HepG2 (cell line): Measurements from ENCODE around the gene CLDN7. TPM values are rescaled to one million over a fixed set of nuclear protein-coding genes. Genes with fewer than 3 reads are reported as not detected.

Source experiments
- CEBPB ChIP-seq: IDR thresholded peaks from 2 replicates; pipeline ENCODE4 v1.6.1; 2011; ENCODE audit warnings: low read depth, low read length, improper control_type of control experiment, borderline replicate concordance
- HNF1B ChIP-seq: sonication (generic); formaldehyde crosslinking; IDR thresholded peaks from 2 replicates; pipeline ENCODE4 v1.5.1; 2020; ENCODE audit warnings: mild to moderate bottlenecking, moderate library complexity, missing genetic modification reagents
- MXI1 ChIP-seq: IDR thresholded peaks from 3 replicates; pipeline ENCODE4 v1.6.1; 2012; ENCODE audit warnings: low read depth, low read length, inconsistent platforms, borderline replicate concordance
- POGK ChIP-seq: sonication (generic); formaldehyde crosslinking; conservative IDR thresholded peaks from 2 replicates; pipeline ENCODE4 v1.8.0; 2022; ENCODE audit warnings: mild to moderate bottlenecking, moderate library complexity, missing genetic modification reagents
- SAP130 ChIP-seq: IDR thresholded peaks from 2 replicates; pipeline ENCODE4 v1.6.1; 2016; ENCODE audit warnings: low read depth
- SRF ChIP-seq: IDR thresholded peaks from 2 replicates; pipeline ENCODE4 v1.6.1; 2011; ENCODE audit warnings: mild to moderate bottlenecking, low read depth, low read length, moderate library complexity
- ZMYM3 ChIP-seq: sonication (generic); formaldehyde crosslinking; IDR thresholded peaks from 2 replicates; pipeline ENCODE4 v1.5.1; 2020; ENCODE audit warnings: mild to moderate bottlenecking, missing genetic modification reagents
- ZNF558 ChIP-seq: sonication (generic); formaldehyde crosslinking; IDR thresholded peaks from 2 replicates; pipeline ENCODE4 v1.9.0; 2022; ENCODE audit warnings: mild to moderate bottlenecking, missing genetic modification reagents, borderline replicate concordance
- polyA plus RNA-seq, 8 experiments: library from polyadenylated mRNA; depleted of rRNA in 3 of 8; stranded (reverse) in 7 of 8; unstranded in 1 of 8; fragments of >200 nt; fragmentation: Illumina TruSeq in 4 of 8; extraction: Trizol in 4 of 8; gene quantifications; 2 replicates each; pipeline versions ENCODE4 v1.2.1 to v1.2.3, GENCODE V29; 2011 to 2016; ENCODE audit warnings: low read depth in 4 of 8, missing spikeins in 1 of 8, mixed read lengths in 1 of 8; ENCODE audit not compliant: insufficient read depth in 1 of 8
- total RNA-seq, 5 experiments: library from RNA; depleted of rRNA; stranded (reverse); fragments of >200 nt; fragmentation: Illumina TruSeq; extraction: Trizol; gene quantifications; 2 replicates each; pipeline ENCODE4 v1.2.3, GENCODE V29; 2016; ENCODE audit warnings: low read depth in 1 of 5
- TF ChIP-seq, protein P1 (sequence below): sonication (generic); formaldehyde crosslinking; IDR thresholded peaks from 2 replicates; pipeline ENCODE4 v1.5.0; 2020; ENCODE audit warnings: missing genetic modification reagents

CLDN7 gene
- total and polyA plus RNA-seq, 2 of the 13 experiments (the other 11 are each of a cell fraction or from before 2014, with no cell fraction given), result not detected

- TF ChIP-seq, protein P1, sequence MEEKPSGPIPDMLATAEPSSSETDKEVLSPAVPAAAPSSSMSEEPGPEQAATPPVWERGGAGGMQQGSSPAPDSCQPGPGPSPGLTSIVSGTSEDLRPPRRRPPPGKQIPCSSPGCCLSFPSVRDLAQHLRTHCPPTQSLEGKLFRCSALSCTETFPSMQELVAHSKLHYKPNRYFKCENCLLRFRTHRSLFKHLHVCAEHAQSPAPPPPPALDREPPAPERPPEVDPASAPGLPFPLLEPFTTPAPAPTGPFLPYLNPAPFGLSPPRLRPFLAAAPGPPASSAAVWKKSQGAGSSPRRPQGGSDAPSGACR (CRISPR knock-in tag), result no peak
- TF ChIP-seq ZNF558 (CRISPR knock-in tag) (no peak), SAP130 (CRISPR knock-in tag) (peak; percentile 45), MXI1 (peak; percentile 15; the same call in 1 of the 3 replicates), SRF (peak; percentile 95), HNF1B (CRISPR knock-in tag) (0 out of 2 replicates have a peak, but pooled peaks have one; percentile 1), ZMYM3 (CRISPR knock-in tag) (peak; percentile 66; the same call in 1 of the 2 replicates), CEBPB (peak; percentile 39; the same call in 1 of the 2 replicates), POGK (no peak)
Measured at GRCh38 chr17:7282752-7283321, 20.6 kb upstream of the CLDN7 start (continued).
